GM23248 (cell line): ENCODE data around the gene ZNHIT6.

Experiments
- EZH2 ChIP-seq: fragments of 200-600 bp; sonication (generic); IDR thresholded peaks from 2 replicates; pipeline ENCODE4 v1.6.1; 2018; ENCODE audit warnings: antibody characterized with exemption, mild to moderate bottlenecking; ENCODE audit not compliant: insufficient read depth, poor library complexity, severe bottlenecking
- EZH2phosphoT487 ChIP-seq: fragments of 200-600 bp; sonication (generic); IDR thresholded peaks from 2 replicates; pipeline ENCODE4 v1.6.1; 2018; ENCODE audit warnings: antibody characterized with exemption, moderate library complexity, mild to moderate bottlenecking, low read depth; ENCODE audit not compliant: insufficient read depth

DNA sequence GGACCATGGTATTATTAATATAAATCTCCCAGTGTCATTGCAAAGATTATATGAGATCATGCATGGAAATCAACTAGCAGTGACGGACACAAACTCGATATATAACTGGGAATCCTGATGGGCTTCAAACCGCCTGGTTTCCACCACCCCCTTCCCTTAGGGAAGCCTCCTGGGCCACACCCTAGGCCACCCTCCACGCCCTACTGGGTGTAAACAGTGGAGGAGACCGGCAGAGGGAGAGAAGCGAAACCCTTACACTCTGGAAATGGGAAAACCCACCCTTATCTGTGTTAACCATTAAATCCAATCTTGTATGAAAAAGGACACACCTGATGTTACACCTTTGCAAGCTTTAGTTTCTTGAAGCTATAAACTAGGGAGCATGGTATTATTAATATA, 595 bp upstream of the ZNHIT6 start:
- no peak for TF ChIP-seq EZH2
- TF ChIP-seq EZH2phosphoT487 = no peak
